HG03025 (cell line): Measurements from ENCODE around the gene PLCL1.
A peak's percentile ranks its signal among the peaks of the same experiment; 100 is the strongest.
"Not testable (repeated sequence)": the region's sequence is repeated elsewhere in the genome, so short reads cannot be mapped to it uniquely, and the experiment has no call there.

Source experiments
- ATAC-seq: cut with Tn5 transposase; IDR thresholded peaks from one replicate; pipeline ENCODE4 v1.9.1; 2021; ENCODE audit warnings: mild to moderate bottlenecking, moderate library complexity; ENCODE audit not compliant: unreplicated experiment, low FRiP score

PLCL1 gene

GRCh38 chr2:197986977-197987376, 182.6 kb downstream of the PLCL1 start:
- ATAC-seq = no peak

GRCh38 chr2:197990356-197990755, 186.0 kb downstream of the PLCL1 start:
- no peak for ATAC-seq

GRCh38 chr2:197992482-197993133, 188.2 kb downstream of the PLCL1 start:
- peak; percentile 95 for ATAC-seq

GRCh38 chr2:197993363-197993762, 189.0 kb downstream of the PLCL1 start:
- no peak for ATAC-seq

- no peak for ATAC-seq
These were observed 189.4 kb downstream of the PLCL1 start for GRCh38 chr2:197993830-197994229.

- ATAC-seq = no peak
These were observed 190.4 kb downstream of the PLCL1 start for GRCh38 chr2:197994751-197995150.

GRCh38 chr2:197996583-197996982, 192.2 kb downstream of the PLCL1 start:
- ATAC-seq = no peak

- no peak for ATAC-seq
These were observed 192.7 kb downstream of the PLCL1 start for GRCh38 chr2:197997083-197997541.

GRCh38 chr2:197998702-197999101, 194.3 kb downstream of the PLCL1 start:
- no peak for ATAC-seq

GRCh38 chr2:198000417-198000816, 196.0 kb downstream of the PLCL1 start:
- ATAC-seq = no peak

GRCh38 chr2:198004173-198004572, 199.8 kb downstream of the PLCL1 start:
- ATAC-seq = no peak

- ATAC-seq = peak; percentile 83
These were observed 200.8 kb downstream of the PLCL1 start for GRCh38 chr2:198004921-198005829.

GRCh38 chr2:198006733-198007132, 202.3 kb downstream of the PLCL1 start:
- no peak for ATAC-seq

GRCh38 chr2:198008230-198008629, 203.8 kb downstream of the PLCL1 start:
- no peak for ATAC-seq

GRCh38 chr2:198012025-198012424, 207.6 kb downstream of the PLCL1 start:
- no peak for ATAC-seq

- no peak for ATAC-seq
These were observed 211.8 kb downstream of the PLCL1 start for GRCh38 chr2:198016243-198016642.

- ATAC-seq = no peak
These were observed 212.7 kb downstream of the PLCL1 start for GRCh38 chr2:198017068-198017467.

- ATAC-seq = no peak
These were observed 224.6 kb downstream of the PLCL1 start for GRCh38 chr2:198028955-198029354.

GRCh38 chr2:198029576-198029975, 225.2 kb downstream of the PLCL1 start:
- ATAC-seq = not testable (repeated sequence)

GRCh38 chr2:198033626-198034025, 229.2 kb downstream of the PLCL1 start:
- no peak for ATAC-seq

GRCh38 chr2:198036029-198036879, 231.9 kb downstream of the PLCL1 start:
- ATAC-seq = peak; percentile 61
